Effector CD4-positive, alpha-beta T cell (primary cell): Measurements from ENCODE around the gene SPATA6L.

Experiments
- DNase-seq: peaks from one replicate; pipeline ENCODE4 v3.0.0-alpha.2; 2020

SPATA6L gene

GRCh38 chr9:4581861-4582565, 84.3 kb downstream of the SPATA6L start:
- DNase-seq: no peak

- no peak for DNase-seq
Observed at GRCh38 chr9:4581035-4581760, 85.1 kb downstream of the SPATA6L start.

- DNase-seq: no peak
Observed at GRCh38 chr9:4579001-4579400, 87.3 kb downstream of the SPATA6L start.

- no peak for DNase-seq
Observed at GRCh38 chr9:4576448-4576847, 89.8 kb downstream of the SPATA6L start.

GRCh38 chr9:4575997-4576396, 90.3 kb downstream of the SPATA6L start:
- DNase-seq: no peak

GRCh38 chr9:4574657-4575243, 91.5 kb downstream of the SPATA6L start:
- no peak for DNase-seq

- no peak for DNase-seq
Observed at GRCh38 chr9:4573634-4574389, 92.5 kb downstream of the SPATA6L start.

GRCh38 chr9:4573176-4573575, 93.1 kb downstream of the SPATA6L start:
- no peak for DNase-seq

- DNase-seq: no peak
Observed at GRCh38 chr9:4572184-4572826, 94.0 kb downstream of the SPATA6L start.

- no peak for DNase-seq
Observed at GRCh38 chr9:4569101-4569500, 97.2 kb downstream of the SPATA6L start.

- DNase-seq: no peak
Observed at GRCh38 chr9:4567601-4568000, 98.7 kb downstream of the SPATA6L start.

GRCh38 chr9:4566806-4567205, 99.5 kb downstream of the SPATA6L start:
- DNase-seq: no peak

- DNase-seq: no peak
Observed at GRCh38 chr9:4563105-4563504, 103.2 kb downstream of the SPATA6L start.

GRCh38 chr9:4559261-4560182, 106.8 kb downstream of the SPATA6L start:
- no peak for DNase-seq

- DNase-seq: no peak
Observed at GRCh38 chr9:4558371-4558998, 107.8 kb downstream of the SPATA6L start.

GRCh38 chr9:4555236-4555635, 111.0 kb downstream of the SPATA6L start:
- no peak for DNase-seq

- no peak for DNase-seq
Observed at GRCh38 chr9:4553951-4554381, 112.3 kb downstream of the SPATA6L start.

- DNase-seq: no peak
Observed at GRCh38 chr9:4550777-4551484, 115.3 kb downstream of the SPATA6L start.

GRCh38 chr9:4549751-4550295, 116.5 kb downstream of the SPATA6L start:
- DNase-seq: no peak
